Stimulated activated naive CD8-positive, alpha-beta T cell treated with anti-CD3 and anti-CD28 coated beads, Interleukin-15, Interleukin-2, amounts not matched to agents 100 ng/mL and 50 ng/mL, for 24 hours (primary cell): ENCODE data around the gene ITPR2.

Experiments
- H3K27ac Mint-ChIP-seq: one replicate; pipeline ENCODE4 v1.8.0; 2021; ENCODE audit warnings: mild to moderate bottlenecking, mixed read lengths
- H3K27me3 Mint-ChIP-seq: one replicate; pipeline ENCODE4 v1.8.0; 2021; ENCODE audit warnings: mixed read lengths
- H3K36me3 Mint-ChIP-seq: one replicate; pipeline ENCODE4 v1.8.0; 2021; ENCODE audit warnings: low read depth, mixed read lengths
- H3K4me1 Mint-ChIP-seq: one replicate; pipeline ENCODE4 v1.8.0; 2021; ENCODE audit warnings: low read depth, mixed read lengths
- H3K4me3 Mint-ChIP-seq: one replicate; pipeline ENCODE4 v1.8.0; 2021; ENCODE audit warnings: mild to moderate bottlenecking, mixed read lengths
- H3K9me3 Mint-ChIP-seq: one replicate; pipeline ENCODE4 v1.8.0; 2021; ENCODE audit warnings: mixed read lengths

The ITPR2 gene

GRCh38 chr12:26817183-26817591, 15.8 kb downstream of the ITPR2 start:
- H3K27me3 Mint-ChIP-seq: no peaks in the 10 kb centered on the region
- H3K9me3 Mint-ChIP-seq: no peaks in the 10 kb centered on the region
- H3K4me3 Mint-ChIP-seq: no peak overlapping the region
- H3K36me3 Mint-ChIP-seq: peaks cover 33% of the 10 kb centered on the region
- peaks cover 16% of the 10 kb centered on the region for H3K4me1 Mint-ChIP-seq
- no peak overlapping the region for H3K27ac Mint-ChIP-seq

GRCh38 chr12:26813812-26814211, 19.2 kb downstream of the ITPR2 start:
- no peak overlapping the region for H3K4me3 Mint-ChIP-seq
- H3K9me3 Mint-ChIP-seq: no peaks in the 10 kb centered on the region
- H3K27ac Mint-ChIP-seq: no peak overlapping the region
- peaks cover 40% of the 10 kb centered on the region for H3K36me3 Mint-ChIP-seq
- H3K27me3 Mint-ChIP-seq: no peaks in the 10 kb centered on the region
- H3K4me1 Mint-ChIP-seq: peaks cover 23% of the 10 kb centered on the region

- Mint-ChIP-seq H3K36me3 (peaks cover 31% of the 10 kb centered on the region), H3K9me3 (no peaks in the 10 kb centered on the region), H3K4me3 (no peak overlapping the region), H3K27ac (no peak overlapping the region), H3K4me1 (peaks cover 41% of the 10 kb centered on the region), H3K27me3 (no peaks in the 10 kb centered on the region)
Measured at GRCh38 chr12:26810330-26810729, 22.7 kb downstream of the ITPR2 start.

- H3K4me1 Mint-ChIP-seq: peaks cover 44% of the 10 kb centered on the region
- H3K36me3 Mint-ChIP-seq: peaks cover 28% of the 10 kb centered on the region
- peak overlapping the region; percentile 18 for H3K4me3 Mint-ChIP-seq
- no peaks in the 10 kb centered on the region for H3K27me3 Mint-ChIP-seq
- H3K9me3 Mint-ChIP-seq: no peaks in the 10 kb centered on the region
- H3K27ac Mint-ChIP-seq: peak overlapping the region; percentile 32
Measured at GRCh38 chr12:26809611-26810285, 23.2 kb downstream of the ITPR2 start.

- Mint-ChIP-seq H3K27ac (peak overlapping the region; percentile 32), H3K36me3 (peaks cover 27% of the 10 kb centered on the region), H3K4me3 (peak overlapping the region; percentile 18), H3K4me1 (peaks cover 51% of the 10 kb centered on the region), H3K9me3 (no peaks in the 10 kb centered on the region), H3K27me3 (no peaks in the 10 kb centered on the region)
Measured at GRCh38 chr12:26808766-26809476, 24.1 kb downstream of the ITPR2 start.

GRCh38 chr12:26807292-26807691, 25.7 kb downstream of the ITPR2 start:
- Mint-ChIP-seq H3K27ac (no peak overlapping the region), H3K9me3 (no peaks in the 10 kb centered on the region), H3K4me3 (no peak overlapping the region), H3K36me3 (peaks cover 16% of the 10 kb centered on the region), H3K4me1 (peaks cover 60% of the 10 kb centered on the region), H3K27me3 (no peaks in the 10 kb centered on the region)

GRCh38 chr12:26806556-26806955, 26.4 kb downstream of the ITPR2 start:
- Mint-ChIP-seq H3K27me3 (no peaks in the 10 kb centered on the region), H3K4me3 (no peak overlapping the region), H3K36me3 (peaks cover 19% of the 10 kb centered on the region), H3K4me1 (peaks cover 62% of the 10 kb centered on the region), H3K9me3 (no peaks in the 10 kb centered on the region), H3K27ac (no peak overlapping the region)

GRCh38 chr12:26805401-26805971, 27.5 kb downstream of the ITPR2 start:
- H3K4me1 Mint-ChIP-seq: peaks cover 71% of the 10 kb centered on the region
- H3K4me3 Mint-ChIP-seq: no peak overlapping the region
- H3K9me3 Mint-ChIP-seq: no peaks in the 10 kb centered on the region
- H3K36me3 Mint-ChIP-seq: peaks cover 25% of the 10 kb centered on the region
- no peak overlapping the region for H3K27ac Mint-ChIP-seq
- no peaks in the 10 kb centered on the region for H3K27me3 Mint-ChIP-seq

- H3K9me3 Mint-ChIP-seq: no peaks in the 10 kb centered on the region
- peaks cover 21% of the 10 kb centered on the region for H3K36me3 Mint-ChIP-seq
- peaks cover 64% of the 10 kb centered on the region for H3K4me1 Mint-ChIP-seq
- H3K27me3 Mint-ChIP-seq: no peaks in the 10 kb centered on the region
- H3K27ac Mint-ChIP-seq: no peak overlapping the region
- no peak overlapping the region for H3K4me3 Mint-ChIP-seq
Measured at GRCh38 chr12:26803552-26803951, 29.4 kb downstream of the ITPR2 start.

GRCh38 chr12:26801486-26801885, 31.5 kb downstream of the ITPR2 start:
- H3K4me1 Mint-ChIP-seq: peaks cover 63% of the 10 kb centered on the region
- no peak overlapping the region for H3K4me3 Mint-ChIP-seq
- H3K9me3 Mint-ChIP-seq: no peaks in the 10 kb centered on the region
- H3K27ac Mint-ChIP-seq: no peak overlapping the region
- peaks cover 21% of the 10 kb centered on the region for H3K36me3 Mint-ChIP-seq
- no peaks in the 10 kb centered on the region for H3K27me3 Mint-ChIP-seq

GRCh38 chr12:26800858-26801257, 32.1 kb downstream of the ITPR2 start:
- peaks cover 61% of the 10 kb centered on the region for H3K4me1 Mint-ChIP-seq
- H3K27ac Mint-ChIP-seq: no peak overlapping the region
- no peak overlapping the region for H3K4me3 Mint-ChIP-seq
- no peaks in the 10 kb centered on the region for H3K9me3 Mint-ChIP-seq
- peaks cover 21% of the 10 kb centered on the region for H3K36me3 Mint-ChIP-seq
- no peaks in the 10 kb centered on the region for H3K27me3 Mint-ChIP-seq

GRCh38 chr12:26800347-26800746, 32.6 kb downstream of the ITPR2 start:
- no peak overlapping the region for H3K27ac Mint-ChIP-seq
- no peak overlapping the region for H3K4me3 Mint-ChIP-seq
- H3K4me1 Mint-ChIP-seq: peaks cover 56% of the 10 kb centered on the region

GRCh38 chr12:26799741-26800140, 33.3 kb downstream of the ITPR2 start:
- H3K9me3 Mint-ChIP-seq: no peaks in the 10 kb centered on the region
- H3K27ac Mint-ChIP-seq: peak overlapping the region; percentile 21
- no peaks in the 10 kb centered on the region for H3K27me3 Mint-ChIP-seq
- no peak overlapping the region for H3K4me3 Mint-ChIP-seq
- peaks cover 21% of the 10 kb centered on the region for H3K36me3 Mint-ChIP-seq
- H3K4me1 Mint-ChIP-seq: peaks cover 53% of the 10 kb centered on the region

More at GRCh38 chr12:26800347-26800746, 32.6 kb downstream of the ITPR2 start:
- Mint-ChIP-seq H3K9me3 (no peaks in the 10 kb centered on the region), H3K27me3 (no peaks in the 10 kb centered on the region), H3K36me3 (peaks cover 21% of the 10 kb centered on the region)

GRCh38 chr12:26798640-26799039, 34.4 kb downstream of the ITPR2 start:
- H3K9me3 Mint-ChIP-seq: no peaks in the 10 kb centered on the region
- H3K4me3 Mint-ChIP-seq: no peak overlapping the region
- peaks cover 21% of the 10 kb centered on the region for H3K36me3 Mint-ChIP-seq
- H3K27me3 Mint-ChIP-seq: no peaks in the 10 kb centered on the region
- H3K4me1 Mint-ChIP-seq: peaks cover 44% of the 10 kb centered on the region
- H3K27ac Mint-ChIP-seq: no peak overlapping the region

- Mint-ChIP-seq H3K27me3 (no peaks in the 10 kb centered on the region), H3K36me3 (peaks cover 21% of the 10 kb centered on the region), H3K9me3 (no peaks in the 10 kb centered on the region), H3K27ac (no peak overlapping the region), H3K4me1 (peaks cover 39% of the 10 kb centered on the region), H3K4me3 (no peak overlapping the region)
Measured at GRCh38 chr12:26798023-26798422, 35.0 kb downstream of the ITPR2 start.
